Tibial nerve (tissue), 4 donors: ENCODE measurements around the gene FBLN1. TPM values are rescaled to one million over a fixed set of nuclear protein-coding genes. Genes with fewer than 3 reads are reported as not detected.
"Not testable (repeated sequence)": the region's sequence is repeated elsewhere in the genome, so short reads cannot be mapped to it uniquely, and the experiment has no call there.

Experiments
- DNase-seq, 2 donors: peaks; one replicate each; pipeline ENCODE4 v3.0.0-alpha.2; 2019; ENCODE audit warnings: low spot score in 2 of 2
- H3K27ac ChIP-seq, 4 donors: fragments of 200-600 bp; sonication (generic) in 3 of 4; one replicate each; pipeline ENCODE4 v1.5.1; 2017 to 2019; ENCODE audit warnings: mild to moderate bottlenecking in 1 of 4
- H3K27me3 ChIP-seq, 2 donors: fragments of 200-600 bp; sonication (generic) in 1 of 2; one replicate each; pipeline versions ENCODE4 v1.5.1 to v1.6.0; 2017 to 2019
- H3K36me3 ChIP-seq, 3 donors: fragments of 200-600 bp; sonication (generic); one replicate each; pipeline ENCODE4 v1.5.1; 2018 to 2019
- H3K4me1 ChIP-seq, 4 donors: fragments of 200-600 bp; sonication (generic) in 3 of 4; one replicate each; pipeline ENCODE4 v1.5.1; 2017 to 2019
- H3K4me3 ChIP-seq, 4 donors: fragments of 200-600 bp; sonication (generic) in 3 of 4; one replicate each; pipeline ENCODE4 v1.5.1; 2017 to 2019; ENCODE audit warnings: mild to moderate bottlenecking in 1 of 4, moderate library complexity in 1 of 4
- H3K9me3 ChIP-seq, 4 donors: fragments of 200-600 bp; sonication (generic) in 3 of 4; one replicate each; pipeline ENCODE4 v1.5.1; 2017 to 2019
- CTCF ChIP-seq, 5 experiments: fragments of 200-600 bp in 3 of 5; fragments of 450-650 bp in 2 of 5; sonication (generic) in 3 of 5; IDR thresholded peaks; one replicate each; pipeline ENCODE4 v1.5.1; 2016 to 2019; ENCODE audit warnings: antibody characterized with exemption in 5 of 5, mild to moderate bottlenecking in 3 of 5, moderate library complexity in 2 of 5
- EP300 ChIP-seq, 2 donors: sonication (generic); formaldehyde crosslinking; IDR thresholded peaks; one replicate each; pipeline ENCODE4 v1.6.1; 2017; ENCODE audit warnings: antibody characterized with exemption in 2 of 2, mild to moderate bottlenecking in 1 of 2
- POLR2A ChIP-seq, 2 donors: fragments of 450-650 bp; IDR thresholded peaks; one replicate each; pipeline ENCODE4 v1.6.1; 2017; ENCODE audit warnings: antibody characterized with exemption in 2 of 2, mild to moderate bottlenecking in 2 of 2, moderate library complexity in 2 of 2
- WGBS, 2 donors: methylation state at CpG; one replicate each; pipeline ENCODE4 v1.1.5; 2018; 5-methylcytosine and 5-hydroxymethylcytosine counted together
- total RNA-seq, 4 donors: library from RNA; depleted of rRNA; stranded (reverse); fragments of >200 nt; gene quantifications; one replicate each; pipeline ENCODE4 v1.1.0, GENCODE V29; 2016

FBLN1 gene
- total RNA-seq, 4 donors from 2014 or later: 172 to 1,145 (median 351) TPM

- no peaks in the 10 kb centered on the region for H3K9me3 ChIP-seq
- WGBS, 2 donors: 87 to 88% methylated on average over 15 to 19 of the region's 19 CpGs
- H3K36me3 ChIP-seq: no peaks in the 10 kb centered on the region
- TF ChIP-seq EP300 (IDR thresholded peaks at IDR 0.05) (no peak), POLR2A (IDR thresholded peaks at IDR 0.05) (no peak)
- no peaks in the 10 kb centered on the region for H3K27me3 ChIP-seq
- peaks cover 0 to 25% (median 0%) of the 10 kb centered on the region in 4 donors for H3K4me1 ChIP-seq
- DNase-seq: no peak
- no peak overlapping the region for H3K27ac ChIP-seq
- H3K4me3 ChIP-seq: no peak overlapping the region
Observed at GRCh38 chr22:45585946-45586540, 83.4 kb downstream of the FBLN1 start.

- TF ChIP-seq CTCF (IDR thresholded peaks at IDR 0.05) (no peak), EP300 (IDR thresholded peaks at IDR 0.05) (no peak), POLR2A (IDR thresholded peaks at IDR 0.05) (no peak)
- H3K9me3 ChIP-seq: no peaks in the 10 kb centered on the region
- no peak for DNase-seq
Observed at GRCh38 chr22:45586651-45587405, 84.1 kb downstream of the FBLN1 start.

GRCh38 chr22:45587638-45588505 is 85.2 kb downstream of the FBLN1 start:
- DNase-seq: no peak

More at GRCh38 chr22:45586651-45587405, 84.1 kb downstream of the FBLN1 start:
- Histone ChIP-seq H3K36me3 (no peaks in the 10 kb centered on the region), H3K4me1 (peaks cover 0 to 25% (median 0%) of the 10 kb centered on the region in 4 donors), H3K27me3 (no peaks in the 10 kb centered on the region), H3K4me3 (no peak overlapping the region), H3K27ac (no peak overlapping the region)
- WGBS, 2 donors: 84 to 88% methylated on average over 23 to 28 of the region's 31 CpGs

GRCh38 chr22:45589556-45589955 is 86.9 kb downstream of the FBLN1 start:
- TF ChIP-seq EP300 (IDR thresholded peaks at IDR 0.05) (no peak), POLR2A (IDR thresholded peaks at IDR 0.05) (no peak), CTCF (IDR thresholded peaks at IDR 0.05) (no peak)
- Histone ChIP-seq H3K27ac (no peak overlapping the region), H3K4me3 (no peak overlapping the region), H3K9me3 (no peaks in the 10 kb centered on the region), H3K36me3 (no peaks in the 10 kb centered on the region), H3K4me1 (peaks cover 0 to 15% (median 0%) of the 10 kb centered on the region in 4 donors), H3K27me3 (no peaks in the 10 kb centered on the region)
- no peak for DNase-seq
- 81 to 84% methylated on average over 8 of the region's 8 CpGs for WGBS, 2 donors

More at GRCh38 chr22:45587638-45588505, 85.2 kb downstream of the FBLN1 start:
- H3K4me1 ChIP-seq: peaks cover 0 to 25% (median 0%) of the 10 kb centered on the region in 4 donors
- TF ChIP-seq EP300 (IDR thresholded peaks at IDR 0.05) (no peak), POLR2A (IDR thresholded peaks at IDR 0.05) (no peak), CTCF (IDR thresholded peaks at IDR 0.05) (no peak)
- H3K27me3 ChIP-seq: no peaks in the 10 kb centered on the region
- no peak overlapping the region for H3K4me3 ChIP-seq
- H3K27ac ChIP-seq: no peak overlapping the region
- H3K36me3 ChIP-seq: no peaks in the 10 kb centered on the region
- WGBS, 2 donors: 61 to 69% methylated on average over 17 of the region's 17 CpGs
- H3K9me3 ChIP-seq: no peaks in the 10 kb centered on the region

- TF ChIP-seq EP300 (IDR thresholded peaks at IDR 0.05) (no peak), CTCF (IDR thresholded peaks at IDR 0.05) (no peak), POLR2A (IDR thresholded peaks at IDR 0.05) (no peak)
- H3K27me3 ChIP-seq: no peaks in the 10 kb centered on the region
- H3K36me3 ChIP-seq: no peaks in the 10 kb centered on the region
- H3K4me1 ChIP-seq: peaks cover 0 to 8% (median 0%) of the 10 kb centered on the region in 4 donors
- no peaks in the 10 kb centered on the region for H3K9me3 ChIP-seq
- WGBS, 2 donors: 84 to 91% methylated on average over 13 of the region's 13 CpGs
- H3K27ac ChIP-seq: no peak overlapping the region
- no peak for DNase-seq
- no peak overlapping the region for H3K4me3 ChIP-seq
Observed at GRCh38 chr22:45590262-45590661, 87.6 kb downstream of the FBLN1 start.

GRCh38 chr22:45591633-45592213 is 89.0 kb downstream of the FBLN1 start:
- not testable (repeated sequence) for H3K4me1 ChIP-seq, H3K4me3 ChIP-seq, H3K9me3 ChIP-seq, H3K36me3 ChIP-seq, DNase-seq, H3K27me3 ChIP-seq, H3K27ac ChIP-seq
- 89 to 92% methylated on average over 25 to 26 of the region's 26 CpGs for WGBS, 2 donors
